HCT116 (cell line): ENCODE data around the gene BATF2. TPM values are rescaled to one million over a fixed set of nuclear protein-coding genes. Genes with fewer than 3 reads are reported as not detected.
"Not testable (repeated sequence)": the region's sequence is repeated elsewhere in the genome, so short reads cannot be mapped to it uniquely, and the experiment has no call there.

ENCODE experiments used
- ATAC-seq: fragments of 200-7000 bp; cut with Tn5 transposase; 2 replicates; pipeline ENCODE4 v1.9.1; 2020; ENCODE audit warnings: mild to moderate bottlenecking, moderate library complexity
- BruUV-seq: library from RNA; stranded (reverse); fragments of 400-500 nt; replicated peaks from 2 replicates; lab custom pipeline; 2021; lab: Mats Ljungman, UMichigan
- CTCF ChIA-PET: fragments of 300-600 bp; sonication (Branson Sonifier 250); formaldehyde crosslinking; loops from one replicate; lab custom pipeline; 2021; ENCODE audit warnings: antibody characterized with exemption; lab: Charles Lee
- POLR2A ChIA-PET: fragments of 300-600, 350-600 bp; sonication (Branson Sonifier 250); formaldehyde crosslinking; loops from one replicate; lab custom pipeline; 2021; ENCODE audit warnings: antibody characterized with exemption; lab: Charles Lee
- RAD21 ChIA-PET, 2 experiments: fragments of 300-600 bp; sonication (Branson Sonifier 250); formaldehyde crosslinking; loops; one replicate each; lab custom pipeline; 2023; ENCODE audit warnings: low total read pairs in 2 of 2; ENCODE audit not compliant: uncharacterized antibody in 2 of 2, unreplicated experiment in 2 of 2, low non-redundant PET in 1 of 2; lab: Charles Lee
- DNase-seq: peaks from one replicate; pipeline ENCODE4 v3.0.0-alpha.2; 2010; ENCODE audit warnings: low read depth, low spot score
- H2AFZ ChIP-seq: fragments of 200-600 bp; shearing (Covaris generic), sonication (generic); 2 replicates; pipeline ENCODE4 v1.6.1; 2017; ENCODE audit warnings: low read depth, mixed run types, mixed read lengths, antibody characterized with exemption, low read length; ENCODE audit not compliant: poor library complexity, severe bottlenecking
- H3K27ac ChIP-seq: 2 replicates; pipeline ENCODE4 v1.5.1; 2012; ENCODE audit warnings: low read depth, low read length
- H3K27me3 ChIP-seq: fragments of 200-600 bp; sonication (generic); 2 replicates; pipeline ENCODE4 v1.6.1; 2016; ENCODE audit warnings: mixed run types, low read length, mixed read lengths; ENCODE audit not compliant: insufficient read depth
- H3K36me3 ChIP-seq, 2 experiments: fragments of 200-500 bp in 1 of 2; fragments of 200-600 bp in 1 of 2; sonication (Bioruptor generic) in 1 of 2; sonication (generic) in 1 of 2; 2 replicates each; pipeline versions ENCODE4 v1.5.1 to v1.6.1; 2014 to 2016; ENCODE audit warnings: low read length in 2 of 2, inconsistent platforms in 1 of 2, mixed read lengths in 1 of 2, mixed run types in 1 of 2; ENCODE audit not compliant: insufficient read depth in 2 of 2, control insufficient read depth in 1 of 2
- H3K4me1 ChIP-seq, 2 experiments: fragments of 200-600 bp in 1 of 2; sonication (generic) in 1 of 2; 2 replicates each; pipeline versions ENCODE4 v1.5.1 to v1.6.1; 2012 to 2017; ENCODE audit warnings: low read length in 2 of 2, inconsistent platforms in 1 of 2, mild to moderate bottlenecking in 1 of 2, mixed read lengths in 1 of 2, mixed run types in 1 of 2, moderate library complexity in 1 of 2; ENCODE audit not compliant: insufficient read depth in 2 of 2, control insufficient read depth in 1 of 2
- H3K4me2 ChIP-seq: fragments of 200-600 bp; sonication (generic); 2 replicates; pipeline ENCODE4 v1.6.1; 2017; ENCODE audit warnings: mixed run types, low read length, mixed read lengths
- H3K4me3 ChIP-seq, 2 experiments: fragments of 200-600 bp in 1 of 2; sonication (generic) in 1 of 2; replicated peaks in 1 of 2; 2 replicates each; pipeline ENCODE4 v1.5.1; 2011 to 2016; ENCODE audit warnings: low read length in 2 of 2, control low read depth in 1 of 2, low read depth in 1 of 2, mild to moderate bottlenecking in 1 of 2, mixed read lengths in 1 of 2, mixed run types in 1 of 2
- H3K79me2 ChIP-seq: fragments of 200-600 bp; sonication (generic); 2 replicates; pipeline ENCODE4 v1.6.1; 2017; ENCODE audit warnings: mild to moderate bottlenecking, mixed run types, low read length, moderate library complexity, mixed read lengths; ENCODE audit not compliant: insufficient read depth
- H3K9ac ChIP-seq: fragments of 200-600 bp; sonication (generic); 2 replicates; pipeline ENCODE4 v1.6.1; 2016; ENCODE audit warnings: low read length, mixed read lengths
- H3K9me2 ChIP-seq: fragments of 200-600 bp; sonication (generic), shearing (Covaris generic); 2 replicates; pipeline ENCODE4 v1.6.1; 2017; ENCODE audit warnings: mixed run types, mild to moderate bottlenecking, moderate library complexity; ENCODE audit not compliant: insufficient read depth
- H3K9me3 ChIP-seq, 2 experiments: fragments of 200-500 bp in 1 of 2; fragments of 200-600 bp in 1 of 2; sonication (Bioruptor generic) in 1 of 2; sonication (generic) in 1 of 2; 2 replicates each; pipeline ENCODE4 v1.6.1; 2014 to 2017; ENCODE audit warnings: low read length in 2 of 2, mixed read lengths in 2 of 2, inconsistent platforms in 1 of 2, low read depth in 1 of 2, mild to moderate bottlenecking in 1 of 2, mixed run types in 1 of 2, moderate library complexity in 1 of 2; ENCODE audit not compliant: control insufficient read depth in 1 of 2, insufficient read depth in 1 of 2
- H4K20me1 ChIP-seq: fragments of 200-600 bp; sonication (generic), shearing (Covaris generic); 2 replicates; pipeline ENCODE4 v1.6.1; 2017; ENCODE audit warnings: mixed run types, mild to moderate bottlenecking, moderate library complexity; ENCODE audit not compliant: insufficient read depth
- CBX3 ChIP-seq: IDR thresholded peaks from 2 replicates; pipeline ENCODE4 v1.6.1; 2012; ENCODE audit warnings: low read depth
- CEBPB ChIP-seq: IDR thresholded peaks from 2 replicates; pipeline ENCODE4 v1.6.1; 2012; ENCODE audit warnings: low read depth
- EZH2phosphoT487 ChIP-seq: fragments of 200-600 bp; IDR thresholded peaks from 2 replicates; pipeline ENCODE4 v1.6.1; 2018; ENCODE audit warnings: antibody characterized with exemption, borderline replicate concordance
- JUND ChIP-seq: IDR thresholded peaks from 2 replicates; pipeline ENCODE4 v1.6.1; 2012
- RAD21 ChIP-seq: IDR thresholded peaks from 2 replicates; pipeline ENCODE4 v1.6.1; 2012; ENCODE audit warnings: low read depth, mild to moderate bottlenecking
- SP1 ChIP-seq: IDR thresholded peaks from 2 replicates; pipeline ENCODE4 v1.6.1; 2012; ENCODE audit warnings: low read depth
- TCF7L2 ChIP-seq: IDR thresholded peaks from 2 replicates; pipeline ENCODE4 v1.7.0; 2011; ENCODE audit warnings: borderline replicate concordance, inconsistent platforms; ENCODE audit not compliant: insufficient read depth, insufficient read length; ENCODE audit errors: extremely low read depth
- YY1 ChIP-seq: IDR thresholded peaks from 2 replicates; pipeline ENCODE4 v1.6.1; 2011; ENCODE audit warnings: low read length, low read depth, moderate library complexity, mild to moderate bottlenecking; ENCODE audit not compliant: insufficient replicate concordance; ENCODE audit errors: extremely low read depth
- ZFX ChIP-seq: fragments of 450-650 bp; IDR thresholded peaks from 2 replicates; pipeline ENCODE4 v1.6.1; 2017
- ZNF274 ChIP-seq: fragments of 200-500 bp; sonication (Bioruptor generic); IDR thresholded peaks from 2 replicates; pipeline ENCODE4 v1.6.1; 2014; ENCODE audit warnings: mild to moderate bottlenecking, low read depth, low read length, inconsistent platforms
- intact Hi-C: fragments of 100-400 bp; cut with micrococcal nuclease; formaldehyde crosslinking; loops from 2 replicates; pipeline ENCODE4 v1.10.0; 2022
- total RNA-seq: library from RNA; stranded (reverse); gene quantifications from one replicate; pipeline ENCODE4 v1.2.1, GENCODE V29; 2021; ENCODE audit not compliant: unreplicated experiment
- TF ChIP-seq, protein P1 (sequence below): IDR thresholded peaks from 2 replicates; pipeline ENCODE4 v1.6.1; 2012; ENCODE audit warnings: low read depth
- TF ChIP-seq, protein P2 (sequence below): IDR thresholded peaks from 2 replicates; pipeline ENCODE4 v1.6.1; 2012
- TF ChIP-seq, protein P3 (sequence below): IDR thresholded peaks from 2 replicates; pipeline ENCODE4 v1.6.1; 2011; ENCODE audit warnings: mild to moderate bottlenecking, low read length, moderate library complexity; ENCODE audit not compliant: insufficient replicate concordance; ENCODE audit errors: extremely low read depth

Gene BATF2
- total RNA-seq, 1 experiment from 2014 or later: 2.1 TPM

DNA sequence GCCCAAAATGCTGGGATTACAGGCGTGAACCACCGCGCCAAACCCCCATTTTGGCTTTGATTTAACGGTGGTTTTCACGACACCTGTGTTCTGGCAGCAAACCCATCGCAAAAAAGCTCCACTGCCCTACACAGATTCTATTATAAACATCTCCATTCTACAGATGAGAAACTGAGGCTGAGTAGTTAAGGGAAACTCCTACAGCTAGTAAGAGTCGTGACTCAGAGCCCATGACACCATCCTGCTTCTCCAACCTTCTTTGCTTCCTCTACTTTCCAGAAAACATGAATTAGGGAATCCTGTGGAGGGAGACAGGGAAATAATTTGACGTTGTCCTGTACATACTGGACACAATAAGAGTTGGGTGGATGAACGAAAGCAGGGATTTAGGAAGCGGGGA is 30.0 kb upstream of the BATF2 start (continued):
- TF ChIP-seq, protein P1, sequence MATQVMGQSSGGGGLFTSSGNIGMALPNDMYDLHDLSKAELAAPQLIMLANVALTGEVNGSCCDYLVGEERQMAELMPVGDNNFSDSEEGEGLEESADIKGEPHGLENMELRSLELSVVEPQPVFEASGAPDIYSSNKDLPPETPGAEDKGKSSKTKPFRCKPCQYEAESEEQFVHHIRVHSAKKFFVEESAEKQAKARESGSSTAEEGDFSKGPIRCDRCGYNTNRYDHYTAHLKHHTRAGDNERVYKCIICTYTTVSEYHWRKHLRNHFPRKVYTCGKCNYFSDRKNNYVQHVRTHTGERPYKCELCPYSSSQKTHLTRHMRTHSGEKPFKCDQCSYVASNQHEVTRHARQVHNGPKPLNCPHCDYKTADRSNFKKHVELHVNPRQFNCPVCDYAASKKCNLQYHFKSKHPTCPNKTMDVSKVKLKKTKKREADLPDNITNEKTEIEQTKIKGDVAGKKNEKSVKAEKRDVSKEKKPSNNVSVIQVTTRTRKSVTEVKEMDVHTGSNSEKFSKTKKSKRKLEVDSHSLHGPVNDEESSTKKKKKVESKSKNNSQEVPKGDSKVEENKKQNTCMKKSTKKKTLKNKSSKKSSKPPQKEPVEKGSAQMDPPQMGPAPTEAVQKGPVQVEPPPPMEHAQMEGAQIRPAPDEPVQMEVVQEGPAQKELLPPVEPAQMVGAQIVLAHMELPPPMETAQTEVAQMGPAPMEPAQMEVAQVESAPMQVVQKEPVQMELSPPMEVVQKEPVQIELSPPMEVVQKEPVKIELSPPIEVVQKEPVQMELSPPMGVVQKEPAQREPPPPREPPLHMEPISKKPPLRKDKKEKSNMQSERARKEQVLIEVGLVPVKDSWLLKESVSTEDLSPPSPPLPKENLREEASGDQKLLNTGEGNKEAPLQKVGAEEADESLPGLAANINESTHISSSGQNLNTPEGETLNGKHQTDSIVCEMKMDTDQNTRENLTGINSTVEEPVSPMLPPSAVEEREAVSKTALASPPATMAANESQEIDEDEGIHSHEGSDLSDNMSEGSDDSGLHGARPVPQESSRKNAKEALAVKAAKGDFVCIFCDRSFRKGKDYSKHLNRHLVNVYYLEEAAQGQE: no peak
- no peak for TF ChIP-seq SP1

DNA sequence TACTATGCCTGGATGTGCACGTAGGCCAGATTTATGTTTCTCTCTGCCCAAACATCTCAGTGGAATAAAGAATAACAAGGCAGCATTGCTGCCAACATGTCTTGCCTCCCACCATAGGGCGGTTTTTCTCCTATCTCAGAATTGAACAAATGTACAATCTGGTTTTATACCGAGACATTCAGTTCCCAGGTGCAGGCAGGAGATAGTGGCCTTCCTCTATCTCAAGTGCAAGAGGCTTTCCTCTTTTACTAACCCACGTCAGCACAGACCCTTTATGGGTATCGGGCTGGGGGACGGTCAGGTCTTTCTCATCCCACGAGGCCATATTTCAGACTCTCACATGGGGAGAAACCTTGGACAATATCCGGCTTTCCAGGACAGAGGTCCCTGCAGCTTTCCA is 26.7 kb upstream of the BATF2 start:
- RAD21 ChIA-PET, H3K27ac ChIP-seq, H4K20me1 ChIP-seq, H3K4me2 ChIP-seq, H3K27me3 ChIP-seq, H3K4me3 ChIP-seq, intact Hi-C loops, H3K9ac ChIP-seq, ATAC-seq, DNase-seq, H2AFZ ChIP-seq, H3K79me2 ChIP-seq, H3K9me2 ChIP-seq, H3K9me3 ChIP-seq, H3K36me3 ChIP-seq, BruUV-seq: not testable (repeated sequence)
- CTCF ChIA-PET: interaction anchor here (1.0 kb wide), 1 partner anchor 9 kb away, joined by 3 read pairs; the partner anchor contains the start of gene ARL2
- peaks cover 10 to 19% of the 10 kb centered on the region in 2 experiments; a peak in 3 of 4 replicates for H3K4me1 ChIP-seq
- POLR2A ChIA-PET: interaction anchor here (1.0 kb wide), 1 partner anchor 10 kb away, joined by 3 read pairs; the partner anchor contains the start of gene ARL2

DNA sequence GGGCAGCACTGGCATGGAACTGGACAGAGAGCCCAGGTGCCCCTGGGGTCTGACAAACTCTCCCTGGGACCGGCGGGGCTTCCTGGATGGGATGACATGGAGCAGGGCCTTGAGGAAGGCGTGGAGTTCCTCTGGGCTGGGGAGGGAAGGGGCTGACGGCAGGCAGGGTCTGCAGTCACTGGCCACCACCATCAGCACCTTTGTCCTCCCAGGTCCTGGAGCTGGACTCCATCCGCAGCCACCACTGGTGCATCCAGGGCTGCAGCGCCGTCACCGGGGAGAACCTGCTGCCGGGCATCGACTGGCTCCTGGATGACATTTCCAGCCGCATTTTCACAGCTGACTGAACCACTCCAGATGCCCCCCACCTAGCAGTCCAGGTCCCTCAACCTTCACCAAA is 24.7 kb upstream of the BATF2 start:
- H3K4me1 ChIP-seq: peaks cover 4 to 6% of the 10 kb centered on the region in 2 experiments; a peak in 3 of 4 replicates
- H3K79me2 ChIP-seq: no peaks in the 10 kb centered on the region
- intact Hi-C loops: no loop called here
- no peaks in the 10 kb centered on the region for H3K36me3 ChIP-seq
- ChIA-PET CTCF (no interaction called here), RAD21 (no interaction called here), POLR2A (no interaction called here)
- DNase-seq (no peak), ATAC-seq (no peak)
- H3K9ac ChIP-seq: no peak overlapping the region
- H2AFZ ChIP-seq: no peak overlapping the region
- no peak overlapping the region for H3K4me3 ChIP-seq
- no TSS peak for BruUV-seq
- H3K27me3 ChIP-seq: no peaks in the 10 kb centered on the region
- no peak overlapping the region for H3K27ac ChIP-seq
- H4K20me1 ChIP-seq: no peaks in the 10 kb centered on the region
- no peak overlapping the region for H3K4me2 ChIP-seq
- no peaks in the 10 kb centered on the region for H3K9me3 ChIP-seq
- H3K9me2 ChIP-seq: no peaks in the 10 kb centered on the region
- TF ChIP-seq YY1: no peak
- TF ChIP-seq RAD21: no peak
- TF ChIP-seq SP1: no peak
- TF ChIP-seq, protein P2, sequence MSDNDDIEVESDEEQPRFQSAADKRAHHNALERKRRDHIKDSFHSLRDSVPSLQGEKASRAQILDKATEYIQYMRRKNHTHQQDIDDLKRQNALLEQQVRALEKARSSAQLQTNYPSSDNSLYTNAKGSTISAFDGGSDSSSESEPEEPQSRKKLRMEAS: no peak
- no peak for TF ChIP-seq JUND
- no peak for TF ChIP-seq CBX3
- TF ChIP-seq, protein P3, sequence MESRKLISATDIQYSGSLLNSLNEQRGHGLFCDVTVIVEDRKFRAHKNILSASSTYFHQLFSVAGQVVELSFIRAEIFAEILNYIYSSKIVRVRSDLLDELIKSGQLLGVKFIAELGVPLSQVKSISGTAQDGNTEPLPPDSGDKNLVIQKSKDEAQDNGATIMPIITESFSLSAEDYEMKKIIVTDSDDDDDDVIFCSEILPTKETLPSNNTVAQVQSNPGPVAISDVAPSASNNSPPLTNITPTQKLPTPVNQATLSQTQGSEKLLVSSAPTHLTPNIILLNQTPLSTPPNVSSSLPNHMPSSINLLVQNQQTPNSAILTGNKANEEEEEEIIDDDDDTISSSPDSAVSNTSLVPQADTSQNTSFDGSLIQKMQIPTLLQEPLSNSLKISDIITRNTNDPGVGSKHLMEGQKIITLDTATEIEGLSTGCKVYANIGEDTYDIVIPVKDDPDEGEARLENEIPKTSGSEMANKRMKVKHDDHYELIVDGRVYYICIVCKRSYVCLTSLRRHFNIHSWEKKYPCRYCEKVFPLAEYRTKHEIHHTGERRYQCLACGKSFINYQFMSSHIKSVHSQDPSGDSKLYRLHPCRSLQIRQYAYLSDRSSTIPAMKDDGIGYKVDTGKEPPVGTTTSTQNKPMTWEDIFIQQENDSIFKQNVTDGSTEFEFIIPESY: no peak
- no peak for TF ChIP-seq ZNF274
- no peak for TF ChIP-seq CEBPB
- TF ChIP-seq TCF7L2: no peak
- TF ChIP-seq EZH2phosphoT487: no peak
- TF ChIP-seq ZFX: no peak
